PC-9 (cell line): ENCODE data around the gene RAMACL.

Source experiments
- CTCF ChIP-seq: fragments of 200-600 bp; sonication (generic); conservative IDR thresholded peaks from 2 replicates; pipeline ENCODE4 v1.6.1; 2017; ENCODE audit warnings: mixed run types, antibody characterized with exemption, mild to moderate bottlenecking, moderate library complexity
- EZH2 ChIP-seq: fragments of 200-600 bp; sonication (generic); IDR thresholded peaks from 2 replicates; pipeline ENCODE4 v1.8.0; 2017; ENCODE audit warnings: antibody characterized with exemption, low read depth

- TF ChIP-seq CTCF, result no peak
- TF ChIP-seq EZH2, result no peak
Measured at GRCh38 chr6:166620478-166621113, 34.1 kb upstream of the RAMACL start.
